Esophagus muscularis mucosa (tissue), 4 donors: ENCODE results near the gene DGKB. TPM values are rescaled to one million over a fixed set of nuclear protein-coding genes. Genes with fewer than 3 reads are reported as not detected.

Experiments
- DNase-seq: peaks from one replicate; pipeline ENCODE4 v3.0.0-alpha.2; 2017; ENCODE audit errors: extremely low spot score
- H3K27ac ChIP-seq, 4 donors: fragments of 200-600 bp; sonication (generic); replicated peaks in 1 of 4; 1 replicate in 3 of 4; 2 replicates in 1 of 4; pipeline ENCODE4 v1.5.1; 2016 to 2019; ENCODE audit warnings: mild to moderate bottlenecking in 1 of 4
- H3K27me3 ChIP-seq, 4 donors: fragments of 200-600 bp; sonication (generic); one replicate each; pipeline versions ENCODE4 v1.5.1 to v1.6.0; 2016 to 2019
- H3K36me3 ChIP-seq, 4 donors: fragments of 200-600 bp; sonication (generic); one replicate each; pipeline ENCODE4 v1.5.1; 2016 to 2019
- H3K4me1 ChIP-seq, 4 donors: fragments of 200-600 bp; sonication (generic); one replicate each; pipeline ENCODE4 v1.5.1; 2016 to 2019
- H3K4me3 ChIP-seq, 4 donors: fragments of 200-600 bp; sonication (generic); 1 replicate in 2 of 4; 2 replicates in 2 of 4; pipeline ENCODE4 v1.5.1; 2016 to 2019; ENCODE audit warnings: mild to moderate bottlenecking in 4 of 4, moderate library complexity in 1 of 4
- H3K9me3 ChIP-seq, 4 donors: fragments of 200-600 bp; sonication (generic); 1 replicate in 3 of 4; 2 replicates in 1 of 4; pipeline ENCODE4 v1.5.1; 2016 to 2019
- EP300 ChIP-seq: sonication (generic); formaldehyde crosslinking; IDR thresholded peaks from one replicate; pipeline ENCODE4 v1.6.1; 2017; ENCODE audit warnings: antibody characterized with exemption
- POLR2A ChIP-seq: fragments of 450-650 bp; IDR thresholded peaks from one replicate; pipeline ENCODE4 v1.6.1; 2017; ENCODE audit warnings: antibody characterized with exemption, moderate library complexity, mild to moderate bottlenecking, low read depth
- POLR2AphosphoS5 ChIP-seq, 2 donors: sonication (generic); formaldehyde crosslinking; IDR thresholded peaks; one replicate each; pipeline ENCODE4 v1.6.1; 2017; ENCODE audit warnings: antibody characterized with exemption in 2 of 2
- WGBS: methylation state at CpG from one replicate; pipeline ENCODE4 v1.1.5; 2018; 5-methylcytosine and 5-hydroxymethylcytosine counted together
- intact Hi-C: fragments of 100-400 bp; cut with DNase I; formaldehyde crosslinking; loops from one replicate; pipeline ENCODE4 v1.15.1; 2023
- total RNA-seq, 4 donors: library from RNA; depleted of rRNA; stranded (reverse); fragments of >200 nt; gene quantifications; one replicate each; pipeline versions ENCODE4 v1.1.0 to v1.2.1, GENCODE V29; 2016
- TF ChIP-seq, protein P1 (sequence below), 3 experiments: fragments of 200-600 bp in 2 of 3; fragments of 450-650 bp in 1 of 3; sonication (generic) in 2 of 3; IDR thresholded peaks; one replicate each; pipeline ENCODE4 v1.5.1; 2017 to 2019; ENCODE audit warnings: antibody characterized with exemption in 3 of 3, mild to moderate bottlenecking in 2 of 3, moderate library complexity in 1 of 3

Gene DGKB
- total RNA-seq, 4 donors from 2014 or later = 10.4 to 18.5 (median 16.0) TPM

GRCh38 chr7:14751461-14751860 lies 151.1 kb downstream of the DGKB start:
- no peaks in the 10 kb centered on the region for H3K27me3 ChIP-seq
- no peaks in the 10 kb centered on the region for H3K36me3 ChIP-seq
- H3K27ac ChIP-seq = no peak overlapping the region
- H3K9me3 ChIP-seq = no peaks in the 10 kb centered on the region
- H3K4me3 ChIP-seq = no peak overlapping the region
- TF ChIP-seq POLR2AphosphoS5 (IDR thresholded peaks at IDR 0.05) (no peak), EP300 (no peak), POLR2A (no peak)
- WGBS = 67% methylated on average over 1 of the region's 1 CpG
- intact Hi-C loops = no loop called here
- DNase-seq = no peak
- peaks cover 0 to 16% (median 11%) of the 10 kb centered on the region in 4 donors for H3K4me1 ChIP-seq

DNA sequence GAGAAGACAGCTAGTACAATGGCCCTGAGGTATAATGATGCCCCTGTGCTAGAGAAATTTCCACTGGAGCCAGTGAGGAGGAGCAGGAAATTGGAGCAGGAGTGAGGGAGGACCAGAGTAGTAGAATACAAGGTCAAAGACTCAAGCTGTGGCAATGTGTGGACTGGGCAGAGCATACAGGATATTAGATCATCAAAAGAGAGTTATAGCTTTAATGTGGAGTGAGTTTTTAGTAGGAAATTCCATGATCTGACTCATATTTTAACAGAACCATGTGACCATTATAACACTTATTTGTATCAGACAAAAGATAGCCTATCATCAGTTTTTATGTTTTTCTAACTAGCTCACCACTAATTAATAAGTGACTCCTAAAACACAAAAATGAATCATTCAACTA lies 154.1 kb downstream of the DGKB start:
- DNase-seq = no peak
- Histone ChIP-seq H3K27me3 (no peaks in the 10 kb centered on the region), H3K4me1 (peaks cover 0 to 16% (median 11%) of the 10 kb centered on the region in 4 donors), H3K9me3 (peaks cover 0 to 3% (median 0%) of the 10 kb centered on the region in 4 donors), H3K27ac (no peak overlapping the region), H3K36me3 (no peaks in the 10 kb centered on the region), H3K4me3 (no peak overlapping the region)
- TF ChIP-seq POLR2A = no peak
- TF ChIP-seq, protein P1, sequence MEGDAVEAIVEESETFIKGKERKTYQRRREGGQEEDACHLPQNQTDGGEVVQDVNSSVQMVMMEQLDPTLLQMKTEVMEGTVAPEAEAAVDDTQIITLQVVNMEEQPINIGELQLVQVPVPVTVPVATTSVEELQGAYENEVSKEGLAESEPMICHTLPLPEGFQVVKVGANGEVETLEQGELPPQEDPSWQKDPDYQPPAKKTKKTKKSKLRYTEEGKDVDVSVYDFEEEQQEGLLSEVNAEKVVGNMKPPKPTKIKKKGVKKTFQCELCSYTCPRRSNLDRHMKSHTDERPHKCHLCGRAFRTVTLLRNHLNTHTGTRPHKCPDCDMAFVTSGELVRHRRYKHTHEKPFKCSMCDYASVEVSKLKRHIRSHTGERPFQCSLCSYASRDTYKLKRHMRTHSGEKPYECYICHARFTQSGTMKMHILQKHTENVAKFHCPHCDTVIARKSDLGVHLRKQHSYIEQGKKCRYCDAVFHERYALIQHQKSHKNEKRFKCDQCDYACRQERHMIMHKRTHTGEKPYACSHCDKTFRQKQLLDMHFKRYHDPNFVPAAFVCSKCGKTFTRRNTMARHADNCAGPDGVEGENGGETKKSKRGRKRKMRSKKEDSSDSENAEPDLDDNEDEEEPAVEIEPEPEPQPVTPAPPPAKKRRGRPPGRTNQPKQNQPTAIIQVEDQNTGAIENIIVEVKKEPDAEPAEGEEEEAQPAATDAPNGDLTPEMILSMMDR (IDR thresholded peaks at IDR 0.05) = no peak
- no peak for TF ChIP-seq EP300
- no peak for TF ChIP-seq POLR2AphosphoS5 (IDR thresholded peaks at IDR 0.05)
- intact Hi-C loops = no loop called here

DNA sequence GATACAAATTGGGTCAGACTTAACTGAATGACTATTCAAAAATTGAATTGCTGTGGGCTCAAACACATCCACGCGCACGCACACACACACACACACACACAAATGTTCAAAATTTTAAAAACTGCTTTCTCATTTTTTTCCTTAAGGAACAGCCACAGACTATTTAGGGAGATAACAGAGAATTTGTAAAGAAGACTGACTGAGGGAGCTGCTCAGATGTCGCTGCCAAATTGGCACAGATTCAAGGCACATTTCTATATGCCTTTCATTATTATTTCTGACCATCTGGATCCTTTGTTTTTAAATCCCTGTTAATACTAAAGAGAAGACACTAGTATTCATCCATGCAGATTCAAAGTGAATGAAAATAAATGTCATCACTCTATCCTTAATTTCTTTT lies 154.8 kb downstream of the DGKB start:
- WGBS = 62% methylated on average over 4 of the region's 4 CpGs
- intact Hi-C loops = no loop called here
- H3K27ac ChIP-seq = no peak overlapping the region
- TF ChIP-seq, protein P1 (IDR thresholded peaks at IDR 0.05) = no peak
- TF ChIP-seq POLR2A = no peak
- no peak for TF ChIP-seq POLR2AphosphoS5 (IDR thresholded peaks at IDR 0.05)
- no peak for TF ChIP-seq EP300
- no peaks in the 10 kb centered on the region for H3K27me3 ChIP-seq
- DNase-seq = no peak
- H3K4me3 ChIP-seq = no peak overlapping the region
- peaks cover 0 to 16% (median 11%) of the 10 kb centered on the region in 4 donors for H3K4me1 ChIP-seq
- H3K36me3 ChIP-seq = no peaks in the 10 kb centered on the region
- H3K9me3 ChIP-seq = peaks cover 0 to 9% (median 0%) of the 10 kb centered on the region in 4 donors

DNA sequence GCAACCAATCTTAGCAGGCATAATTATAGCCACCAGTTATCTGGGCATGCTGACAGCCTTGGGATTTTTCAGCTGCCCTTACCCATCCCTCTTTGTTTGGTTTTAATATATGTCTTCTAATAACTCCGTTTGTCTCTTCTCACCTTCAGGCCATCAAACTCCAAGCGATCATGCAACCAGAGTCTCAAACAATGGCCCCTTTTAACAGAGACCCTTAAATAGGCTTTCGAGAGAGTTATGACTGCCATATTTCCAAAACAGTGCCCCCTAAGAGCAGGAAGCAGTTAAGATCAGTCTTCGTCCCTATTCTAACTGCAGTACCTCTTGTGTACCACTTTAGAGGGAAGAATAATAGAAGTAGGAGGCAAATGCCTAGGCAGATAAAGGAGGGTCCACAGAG lies 157.5 kb downstream of the DGKB start:
- H3K4me1 ChIP-seq = peaks cover 0 to 16% (median 11%) of the 10 kb centered on the region in 4 donors
- DNase-seq = no peak
- intact Hi-C loops = no loop called here
- no peak for TF ChIP-seq POLR2AphosphoS5 (IDR thresholded peaks at IDR 0.05)
- no peak for TF ChIP-seq EP300
- no peak for TF ChIP-seq POLR2A
- TF ChIP-seq, protein P1 (IDR thresholded peaks at IDR 0.05) = no peak
- H3K27ac ChIP-seq = no peak overlapping the region
- WGBS = 99% methylated on average over 4 of the region's 4 CpGs
- H3K9me3 ChIP-seq = peaks cover 0 to 16% (median 5%) of the 10 kb centered on the region in 4 donors
- H3K4me3 ChIP-seq = no peak overlapping the region
- no peaks in the 10 kb centered on the region for H3K36me3 ChIP-seq
- H3K27me3 ChIP-seq = no peaks in the 10 kb centered on the region

GRCh38 chr7:14740606-14741005 lies 161.9 kb downstream of the DGKB start:
- H3K4me3 ChIP-seq = no peak overlapping the region
- no peak for TF ChIP-seq POLR2A
- no peak for TF ChIP-seq EP300
- TF ChIP-seq, protein P1 (IDR thresholded peaks at IDR 0.05) = no peak
- intact Hi-C loops = no loop called here

More at GRCh38 chr7:14740606-14741005, 161.9 kb downstream of the DGKB start:
- H3K27me3 ChIP-seq = no peaks in the 10 kb centered on the region
- no peak for DNase-seq
- H3K27ac ChIP-seq = no peak overlapping the region
- no peaks in the 10 kb centered on the region for H3K36me3 ChIP-seq
- no peaks in the 10 kb centered on the region for H3K4me1 ChIP-seq
- H3K9me3 ChIP-seq = peaks cover 0 to 16% (median 5%) of the 10 kb centered on the region in 4 donors
- WGBS = 96% methylated on average over 4 of the region's 4 CpGs
